DND-41 (cell line): ENCODE results near the gene MAP2K5.
A peak's percentile ranks its signal among the peaks of the same experiment; 100 is the strongest.

Experiments used
- ATAC-seq: fragments of 200-7000 bp; cut with Tn5 transposase; 3 replicates; pipeline ENCODE4 v1.9.1; 2021; ENCODE audit warnings: low read depth; ENCODE audit not compliant: insufficient read depth
- DNase-seq: peaks from one replicate; pipeline ENCODE4 v3.0.0-alpha.2; 2020
- H2AFZ ChIP-seq: 2 replicates; pipeline ENCODE4 v1.6.0; 2012; ENCODE audit warnings: low read depth, low read length
- H3K27ac ChIP-seq: 2 replicates; pipeline ENCODE4 v1.5.1; 2012; ENCODE audit warnings: low read length, inconsistent platforms
- H3K27me3 ChIP-seq: fragments of 200-600 bp; sonication (generic); 2 replicates; pipeline ENCODE4 v1.6.0; 2012; ENCODE audit warnings: low read length, mild to moderate bottlenecking, inconsistent platforms; ENCODE audit not compliant: insufficient read depth, poor library complexity
- H3K36me3 ChIP-seq: 2 replicates; pipeline ENCODE4 v1.5.1; 2012; ENCODE audit warnings: low read length, inconsistent platforms; ENCODE audit not compliant: insufficient read depth
- H3K4me1 ChIP-seq: 2 replicates; pipeline ENCODE4 v1.5.1; 2012; ENCODE audit warnings: mild to moderate bottlenecking, low read length; ENCODE audit not compliant: insufficient read depth
- H3K4me2 ChIP-seq: 2 replicates; pipeline ENCODE4 v1.6.0; 2012; ENCODE audit warnings: mild to moderate bottlenecking, moderate library complexity, low read length, inconsistent platforms; ENCODE audit not compliant: insufficient read depth
- H3K4me3 ChIP-seq, 2 experiments: fragments of 200-600 bp in 1 of 2; shearing (Covaris generic) in 1 of 2; 2 replicates each; pipeline ENCODE4 v1.5.1; 2012 to 2016; ENCODE audit warnings: inconsistent platforms in 2 of 2, low read length in 2 of 2, mild to moderate bottlenecking in 2 of 2, low read depth in 1 of 2, moderate library complexity in 1 of 2
- H3K79me2 ChIP-seq: 2 replicates; pipeline ENCODE4 v1.6.0; 2012; ENCODE audit warnings: low read length, inconsistent platforms; ENCODE audit not compliant: insufficient read depth
- H3K9ac ChIP-seq: 2 replicates; pipeline ENCODE4 v1.6.0; 2012; ENCODE audit warnings: low read depth, mild to moderate bottlenecking, inconsistent platforms, low read length, moderate library complexity
- H3K9me3 ChIP-seq: 2 replicates; pipeline ENCODE4 v1.5.1; 2012; ENCODE audit warnings: low read length, moderate library complexity, mild to moderate bottlenecking, inconsistent platforms; ENCODE audit not compliant: insufficient read depth, severe bottlenecking
- H4K20me1 ChIP-seq: 2 replicates; pipeline ENCODE4 v1.6.0; 2012; ENCODE audit warnings: low read length; ENCODE audit not compliant: insufficient read depth
- CTCF ChIP-seq: IDR thresholded peaks from 2 replicates; pipeline ENCODE4 v1.5.1; 2012; ENCODE audit warnings: borderline replicate concordance, low read length, moderate library complexity, mild to moderate bottlenecking; ENCODE audit not compliant: poor library complexity, severe bottlenecking; ENCODE audit errors: extremely low read depth
- EZH2 ChIP-seq: IDR thresholded peaks from 3 replicates; pipeline ENCODE4 v1.6.1; 2012; ENCODE audit warnings: borderline replicate concordance, low read depth, mild to moderate bottlenecking, moderate library complexity, low read length, inconsistent platforms; ENCODE audit not compliant: severe bottlenecking

MAP2K5 gene

DNA sequence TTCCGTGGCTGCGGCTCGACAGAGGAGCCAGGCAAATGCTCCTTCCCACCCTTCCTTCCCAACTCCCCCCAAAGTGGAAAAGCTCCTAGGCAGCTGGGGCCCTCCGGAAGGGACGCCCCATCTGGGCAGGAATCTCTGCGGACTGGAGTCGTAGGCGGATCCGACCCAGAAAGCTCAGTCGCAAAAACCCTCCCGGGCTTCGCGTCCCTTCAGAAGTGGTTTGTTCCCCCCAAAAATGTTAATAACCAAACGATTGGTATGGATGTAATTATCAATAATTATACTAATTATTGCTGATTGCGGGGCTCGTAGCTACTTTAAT is 293.6 kb downstream of the MAP2K5 start:
- Histone ChIP-seq H3K79me2 (no peaks in the 10 kb centered on the region), H3K27me3 (no peaks in the 10 kb centered on the region), H3K4me2 (no peak overlapping the region; the same call in 1 of the 2 replicates), H3K9ac (peak overlapping the region; percentile 35), H2AFZ (no peak overlapping the region), H3K36me3 (no peaks in the 10 kb centered on the region), H4K20me1 (no peaks in the 10 kb centered on the region), H3K4me3 (no peak overlapping the region), H3K9me3 (no peaks in the 10 kb centered on the region), H3K4me1 (peaks cover 35% of the 10 kb centered on the region), H3K27ac (peak overlapping the region; percentile 74)
- TF ChIP-seq CTCF (no peak), EZH2 (no peak)
- DNase-seq (no peak), ATAC-seq (no peak)

- H3K36me3 ChIP-seq: no peaks in the 10 kb centered on the region
- peak; percentile 64 for DNase-seq
- H3K27ac ChIP-seq: peak overlapping the region; percentile 68
- H3K4me1 ChIP-seq: peaks cover 39% of the 10 kb centered on the region
- H3K27me3 ChIP-seq: no peaks in the 10 kb centered on the region
- no peaks in the 10 kb centered on the region for H4K20me1 ChIP-seq
- TF ChIP-seq EZH2 (no peak), CTCF (peak; percentile 84)
- H2AFZ ChIP-seq: peak overlapping the region; percentile 71; the same call in 1 of the 2 replicates
- no peak overlapping the region; the same call in 1 of the 2 replicates for H3K4me2 ChIP-seq
- no peak overlapping the region for H3K4me3 ChIP-seq
- H3K9me3 ChIP-seq: no peaks in the 10 kb centered on the region
- no peaks in the 10 kb centered on the region for H3K79me2 ChIP-seq
- ATAC-seq: no peak
- peak overlapping the region; percentile 35; the same call in 1 of the 2 replicates for H3K9ac ChIP-seq
These were observed 294.0 kb downstream of the MAP2K5 start for GRCh38 chr15:67836477-67836876.

- Histone ChIP-seq H3K4me3 (no peak overlapping the region), H3K27ac (peak overlapping the region; percentile 68), H3K79me2 (no peaks in the 10 kb centered on the region), H3K9me3 (no peaks in the 10 kb centered on the region), H3K9ac (peak overlapping the region; percentile 35; the same call in 1 of the 2 replicates), H3K4me2 (no peak overlapping the region), H3K4me1 (peaks cover 43% of the 10 kb centered on the region), H2AFZ (peak overlapping the region; percentile 71), H4K20me1 (no peaks in the 10 kb centered on the region), H3K27me3 (no peaks in the 10 kb centered on the region), H3K36me3 (no peaks in the 10 kb centered on the region)
- no peak for ATAC-seq
- TF ChIP-seq EZH2 (no peak), CTCF (no peak)
- DNase-seq: no peak
These were observed 294.5 kb downstream of the MAP2K5 start for GRCh38 chr15:67836955-67837354.
